ENCODE results near the gene EPN1.

EPN1 gene

DNA sequence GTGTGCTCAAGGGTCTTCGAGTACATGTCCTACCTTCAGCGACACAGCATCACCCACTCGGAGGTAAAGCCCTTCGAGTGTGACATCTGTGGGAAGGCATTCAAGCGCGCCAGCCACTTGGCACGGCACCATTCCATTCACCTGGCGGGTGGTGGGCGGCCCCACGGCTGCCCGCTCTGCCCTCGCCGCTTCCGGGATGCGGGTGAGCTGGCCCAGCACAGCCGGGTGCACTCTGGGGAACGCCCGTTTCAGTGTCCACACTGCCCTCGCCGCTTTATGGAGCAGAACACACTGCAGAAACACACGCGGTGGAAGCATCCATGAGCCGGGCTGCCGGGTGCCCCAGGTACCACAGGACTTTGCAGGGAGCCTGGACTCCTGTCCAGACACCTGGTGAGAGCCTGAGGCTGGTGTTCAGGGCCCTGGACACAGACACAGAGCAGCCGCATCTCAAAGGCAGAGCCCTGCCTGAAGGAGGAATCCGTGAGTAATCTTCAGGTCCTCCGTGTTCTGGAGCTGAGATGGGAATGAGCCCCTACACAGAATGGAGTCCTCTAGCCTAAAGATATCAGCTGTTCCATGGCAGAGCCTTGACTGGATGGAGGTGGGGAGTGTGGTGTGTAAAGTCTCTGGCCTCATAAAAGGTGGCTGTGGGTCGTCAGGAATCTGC, 30.0 kb upstream of the EPN1 start:
- Histone ChIP-seq H3K4me2 (peak overlapping the region; percentile 76), H3K36me3 (ENCODE audit: insufficient read depth) (no peaks in the 10 kb centered on the region), H3K4me1 (ENCODE audit: low read depth, poor library complexity, severe bottlenecking) (peaks cover 16% of the 10 kb centered on the region), H3K27ac (no peak overlapping the region), H3K79me2 (ENCODE audit: insufficient read depth, low read depth) (peaks cover 36% of the 10 kb centered on the region), H3K9ac (peak overlapping the region; percentile 87; the same call in 1 of the 2 replicates), H3K27me3 (ENCODE audit: insufficient read depth, low read depth) (no peaks in the 10 kb centered on the region), H2AFZ (ENCODE audit: low read depth) (no peak overlapping the region), H3K4me3 (IDR thresholded peaks at IDR 0.05; ENCODE audit: insufficient read depth, low read depth, low read length) (no peak overlapping the region), H4K20me1 (ENCODE audit: insufficient read depth) (no peaks in the 10 kb centered on the region)
- TF ChIP-seq, protein P1, sequence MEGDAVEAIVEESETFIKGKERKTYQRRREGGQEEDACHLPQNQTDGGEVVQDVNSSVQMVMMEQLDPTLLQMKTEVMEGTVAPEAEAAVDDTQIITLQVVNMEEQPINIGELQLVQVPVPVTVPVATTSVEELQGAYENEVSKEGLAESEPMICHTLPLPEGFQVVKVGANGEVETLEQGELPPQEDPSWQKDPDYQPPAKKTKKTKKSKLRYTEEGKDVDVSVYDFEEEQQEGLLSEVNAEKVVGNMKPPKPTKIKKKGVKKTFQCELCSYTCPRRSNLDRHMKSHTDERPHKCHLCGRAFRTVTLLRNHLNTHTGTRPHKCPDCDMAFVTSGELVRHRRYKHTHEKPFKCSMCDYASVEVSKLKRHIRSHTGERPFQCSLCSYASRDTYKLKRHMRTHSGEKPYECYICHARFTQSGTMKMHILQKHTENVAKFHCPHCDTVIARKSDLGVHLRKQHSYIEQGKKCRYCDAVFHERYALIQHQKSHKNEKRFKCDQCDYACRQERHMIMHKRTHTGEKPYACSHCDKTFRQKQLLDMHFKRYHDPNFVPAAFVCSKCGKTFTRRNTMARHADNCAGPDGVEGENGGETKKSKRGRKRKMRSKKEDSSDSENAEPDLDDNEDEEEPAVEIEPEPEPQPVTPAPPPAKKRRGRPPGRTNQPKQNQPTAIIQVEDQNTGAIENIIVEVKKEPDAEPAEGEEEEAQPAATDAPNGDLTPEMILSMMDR (conservative IDR thresholded peaks at IDR 0.05; ENCODE audit: low read depth, low read length): no peak

DNA sequence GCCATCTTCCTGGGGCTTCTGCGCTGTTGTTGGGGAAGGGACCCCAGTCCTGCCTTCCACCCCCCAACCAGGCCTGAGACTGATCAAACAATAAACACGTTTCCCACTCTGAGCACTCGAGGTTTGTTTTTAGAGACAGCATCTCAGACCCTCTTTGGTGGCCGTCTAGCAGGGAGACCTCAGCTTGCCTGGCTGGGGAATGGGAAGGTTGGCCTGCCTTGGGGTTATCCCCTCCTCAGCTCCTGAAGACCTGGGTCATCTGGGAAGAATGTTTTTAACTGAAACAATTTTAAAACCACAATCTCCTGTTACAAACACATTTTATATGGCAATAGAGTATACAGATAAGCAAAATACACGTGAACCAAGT, 29.5 kb upstream of the EPN1 start:
- Histone ChIP-seq H3K4me2 (no peak overlapping the region), H3K4me3 (IDR thresholded peaks at IDR 0.05; ENCODE audit: insufficient read depth, low read depth, low read length) (no peak overlapping the region)

DNA sequence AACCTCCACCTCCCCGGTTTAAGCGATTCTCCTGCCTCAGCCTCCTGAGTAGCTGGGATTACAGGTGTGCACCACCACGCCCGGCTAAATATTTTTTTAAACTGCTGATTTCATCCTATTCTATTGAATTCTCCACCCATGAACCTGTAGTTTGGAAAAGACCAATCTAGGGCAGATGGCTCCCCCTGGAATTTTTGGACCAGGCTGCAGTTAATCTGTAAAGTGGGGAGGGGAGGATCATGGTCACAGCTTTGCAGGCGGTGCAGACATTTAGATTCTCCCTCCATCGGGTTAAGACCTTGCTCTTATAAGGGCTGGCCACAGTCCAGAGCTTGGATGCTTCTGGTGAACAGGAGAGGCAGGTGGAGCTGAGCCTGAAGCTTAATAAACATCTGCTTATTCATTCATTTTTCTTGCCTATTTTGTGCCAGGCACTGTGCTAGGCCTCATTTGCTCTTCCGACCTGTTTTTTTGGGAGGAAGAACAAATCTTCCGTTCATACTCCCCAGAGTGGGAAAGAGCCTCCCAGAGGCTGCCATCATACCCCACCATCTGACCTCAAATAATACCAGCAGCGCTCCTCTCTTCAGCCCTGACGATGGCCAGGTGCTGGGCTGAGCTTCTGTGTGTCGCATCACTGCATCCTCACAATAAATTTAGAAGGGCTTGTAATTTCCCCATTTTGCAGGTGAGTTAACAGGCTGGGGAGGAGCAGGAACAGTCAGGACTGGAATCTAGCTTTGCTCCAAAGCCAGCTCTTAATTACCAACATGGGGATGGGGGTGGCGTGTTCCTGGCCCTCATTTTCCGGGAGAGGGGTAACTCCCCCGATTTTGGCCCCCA, 27.9 kb upstream of the EPN1 start:
- peaks cover 35% of the 10 kb centered on the region for H3K79me2 ChIP-seq (ENCODE audit: insufficient read depth, low read depth)
- H2AFZ ChIP-seq (ENCODE audit: low read depth): no peak overlapping the region

More for the DNA sequence above, 29.5 kb upstream of the EPN1 start:
- TF ChIP-seq, protein P1 (conservative IDR thresholded peaks at IDR 0.05; ENCODE audit: low read depth, low read length): no peak
- H3K4me1 ChIP-seq (ENCODE audit: low read depth, poor library complexity, severe bottlenecking): peaks cover 16% of the 10 kb centered on the region
- peaks cover 36% of the 10 kb centered on the region for H3K79me2 ChIP-seq (ENCODE audit: insufficient read depth, low read depth)
- H3K9ac ChIP-seq: no peak overlapping the region
- H3K27me3 ChIP-seq (ENCODE audit: insufficient read depth, low read depth): no peaks in the 10 kb centered on the region
- H2AFZ ChIP-seq (ENCODE audit: low read depth): no peak overlapping the region
- no peaks in the 10 kb centered on the region for H4K20me1 ChIP-seq (ENCODE audit: insufficient read depth)
- H3K36me3 ChIP-seq (ENCODE audit: insufficient read depth): no peaks in the 10 kb centered on the region
- H3K27ac ChIP-seq: no peak overlapping the region

GRCh38 chr19:55647732-55648584, 27.1 kb upstream of the EPN1 start, which contains the start of gene CCDC106:
Gene CCDC106, plus strand, starts transcription at chr19:55648212. Its CDS starts 835 bp downstream, at chr19:55649047.
- H3K79me2 ChIP-seq (ENCODE audit: insufficient read depth, low read depth): peaks cover 28% of the 10 kb centered on the region
- TF ChIP-seq, protein P1 (conservative IDR thresholded peaks at IDR 0.05; ENCODE audit: low read depth, low read length): no peak
- H4K20me1 ChIP-seq (ENCODE audit: insufficient read depth): no peaks in the 10 kb centered on the region
- H3K4me1 ChIP-seq (ENCODE audit: low read depth, poor library complexity, severe bottlenecking): peaks cover 14% of the 10 kb centered on the region
- peak within 1 kb of the TSS; percentile 9; the same call in 1 of the 2 replicates for H3K4me2 ChIP-seq
- H3K36me3 ChIP-seq (ENCODE audit: insufficient read depth): no peaks in the 10 kb centered on the region
- H3K27ac ChIP-seq: no peak within 1 kb of the TSS
- no peaks in the 10 kb centered on the region for H3K27me3 ChIP-seq (ENCODE audit: insufficient read depth, low read depth)
- peak within 1 kb of the TSS; percentile 30; the same call in 1 of the 2 replicates for H3K9ac ChIP-seq
- H2AFZ ChIP-seq (ENCODE audit: low read depth): no peak within 1 kb of the TSS
- H3K4me3 ChIP-seq (IDR thresholded peaks at IDR 0.05; ENCODE audit: insufficient read depth, low read depth, low read length): no peak within 1 kb of the TSS

More for the DNA sequence above, 27.9 kb upstream of the EPN1 start:
- peak overlapping the region; percentile 9; the same call in 1 of the 2 replicates for H3K4me2 ChIP-seq
- H3K4me3 ChIP-seq (IDR thresholded peaks at IDR 0.05; ENCODE audit: insufficient read depth, low read depth, low read length): no peak overlapping the region
- no peaks in the 10 kb centered on the region for H3K36me3 ChIP-seq (ENCODE audit: insufficient read depth)
- no peak overlapping the region for H3K9ac ChIP-seq
- H4K20me1 ChIP-seq (ENCODE audit: insufficient read depth): no peaks in the 10 kb centered on the region
- no peaks in the 10 kb centered on the region for H3K27me3 ChIP-seq (ENCODE audit: insufficient read depth, low read depth)
- H3K27ac ChIP-seq: no peak overlapping the region
- TF ChIP-seq, protein P1 (conservative IDR thresholded peaks at IDR 0.05; ENCODE audit: low read depth, low read length): no peak
- peaks cover 16% of the 10 kb centered on the region for H3K4me1 ChIP-seq (ENCODE audit: low read depth, poor library complexity, severe bottlenecking)
